GM19240 (cell line): ENCODE measurements around the gene TDRKH.
"Not testable (repeated sequence)": the region's sequence is repeated elsewhere in the genome, so short reads cannot be mapped to it uniquely, and the experiment has no call there.

ENCODE experiments used
- DNase-seq: peaks from one replicate; pipeline ENCODE4 v3.0.0; 2011; ENCODE audit warnings: low spot score; ENCODE audit not compliant: insufficient read length

TDRKH gene

GRCh38 chr1:151762941-151763921, 27.1 kb downstream of the TDRKH start, which contains the start of gene MRPL9:
MRPL9 (minus strand) TSS chr1:151763496; CDS start chr1:151763479, 17 bp downstream.
- peak; percentile 94 for DNase-seq

- no peak for DNase-seq
Measured at GRCh38 chr1:151760597-151761385, 29.5 kb downstream of the TDRKH start.

GRCh38 chr1:151759241-151759640, 31.1 kb downstream of the TDRKH start:
- no peak for DNase-seq

GRCh38 chr1:151756291-151756690, 34.0 kb downstream of the TDRKH start:
- no peak for DNase-seq

- no peak for DNase-seq
Measured at GRCh38 chr1:151741516-151741915, 48.8 kb downstream of the TDRKH start.

GRCh38 chr1:151739590-151740355, 50.5 kb downstream of the TDRKH start:
- DNase-seq, result no peak

GRCh38 chr1:151737479-151737878, 52.8 kb downstream of the TDRKH start:
- no peak for DNase-seq

- no peak for DNase-seq
Measured at GRCh38 chr1:151737026-151737425, 53.3 kb downstream of the TDRKH start.

- DNase-seq, result not testable (repeated sequence)
Measured at GRCh38 chr1:151733995-151734394, 56.3 kb downstream of the TDRKH start.

GRCh38 chr1:151733126-151733525, 57.2 kb downstream of the TDRKH start:
- DNase-seq, result no peak

GRCh38 chr1:151729966-151730291, 60.4 kb downstream of the TDRKH start:
- DNase-seq, result no peak

GRCh38 chr1:151729157-151729965, 60.9 kb downstream of the TDRKH start:
- DNase-seq, result no peak

- no peak for DNase-seq
Measured at GRCh38 chr1:151728151-151729054, 61.9 kb downstream of the TDRKH start.

GRCh38 chr1:151723726-151724370, 66.5 kb downstream of the TDRKH start:
- DNase-seq, result no peak
